Testis (tissue), 2 donors: ENCODE measurements around the gene NUBPL.

Source experiments
- POLR2A ChIP-seq: fragments of 450-650 bp; IDR thresholded peaks from one replicate; pipeline ENCODE4 v1.6.1; 2017; ENCODE audit warnings: antibody characterized with exemption, mild to moderate bottlenecking, moderate library complexity
- TF ChIP-seq, protein P1 (sequence below), 3 experiments: fragments of 450-650 bp in 2 of 3; fragments of 200-600 bp in 1 of 3; sonication (generic) in 1 of 3; IDR thresholded peaks; one replicate each; pipeline ENCODE4 v1.5.1; 2016 to 2019; ENCODE audit warnings: antibody characterized with exemption in 3 of 3, mild to moderate bottlenecking in 2 of 3, moderate library complexity in 1 of 3

DNA sequence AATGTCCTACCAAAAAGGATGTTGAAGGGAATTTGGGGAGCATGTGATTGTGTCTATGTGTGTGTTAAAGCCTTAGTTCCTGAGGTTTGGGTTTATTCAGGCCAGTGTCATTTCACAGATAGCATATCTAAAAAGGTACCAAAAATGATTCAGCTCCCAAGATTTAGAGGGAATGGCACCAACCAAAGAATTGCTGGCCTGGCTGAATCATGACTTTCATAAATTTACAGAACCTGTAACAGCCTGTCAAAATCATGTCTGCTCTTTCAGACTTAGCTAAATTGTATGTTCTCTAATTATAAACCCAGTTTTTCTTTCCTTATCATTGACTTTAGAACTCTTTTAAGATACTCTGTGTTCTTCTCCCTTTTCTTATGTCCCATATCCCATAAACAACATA, 231.5 kb downstream of the NUBPL start:
- TF ChIP-seq, protein P1, sequence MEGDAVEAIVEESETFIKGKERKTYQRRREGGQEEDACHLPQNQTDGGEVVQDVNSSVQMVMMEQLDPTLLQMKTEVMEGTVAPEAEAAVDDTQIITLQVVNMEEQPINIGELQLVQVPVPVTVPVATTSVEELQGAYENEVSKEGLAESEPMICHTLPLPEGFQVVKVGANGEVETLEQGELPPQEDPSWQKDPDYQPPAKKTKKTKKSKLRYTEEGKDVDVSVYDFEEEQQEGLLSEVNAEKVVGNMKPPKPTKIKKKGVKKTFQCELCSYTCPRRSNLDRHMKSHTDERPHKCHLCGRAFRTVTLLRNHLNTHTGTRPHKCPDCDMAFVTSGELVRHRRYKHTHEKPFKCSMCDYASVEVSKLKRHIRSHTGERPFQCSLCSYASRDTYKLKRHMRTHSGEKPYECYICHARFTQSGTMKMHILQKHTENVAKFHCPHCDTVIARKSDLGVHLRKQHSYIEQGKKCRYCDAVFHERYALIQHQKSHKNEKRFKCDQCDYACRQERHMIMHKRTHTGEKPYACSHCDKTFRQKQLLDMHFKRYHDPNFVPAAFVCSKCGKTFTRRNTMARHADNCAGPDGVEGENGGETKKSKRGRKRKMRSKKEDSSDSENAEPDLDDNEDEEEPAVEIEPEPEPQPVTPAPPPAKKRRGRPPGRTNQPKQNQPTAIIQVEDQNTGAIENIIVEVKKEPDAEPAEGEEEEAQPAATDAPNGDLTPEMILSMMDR (IDR thresholded peaks at IDR 0.05), result no peak
- no peak for TF ChIP-seq POLR2A
